ENCODE measurements around the gene NEDD4.
A peak's percentile ranks its signal among the peaks of the same experiment; 100 is the strongest.
"Not testable (repeated sequence)": the region's sequence is repeated elsewhere in the genome, so short reads cannot be mapped to it uniquely, and the experiment has no call there.

The NEDD4 gene

DNA sequence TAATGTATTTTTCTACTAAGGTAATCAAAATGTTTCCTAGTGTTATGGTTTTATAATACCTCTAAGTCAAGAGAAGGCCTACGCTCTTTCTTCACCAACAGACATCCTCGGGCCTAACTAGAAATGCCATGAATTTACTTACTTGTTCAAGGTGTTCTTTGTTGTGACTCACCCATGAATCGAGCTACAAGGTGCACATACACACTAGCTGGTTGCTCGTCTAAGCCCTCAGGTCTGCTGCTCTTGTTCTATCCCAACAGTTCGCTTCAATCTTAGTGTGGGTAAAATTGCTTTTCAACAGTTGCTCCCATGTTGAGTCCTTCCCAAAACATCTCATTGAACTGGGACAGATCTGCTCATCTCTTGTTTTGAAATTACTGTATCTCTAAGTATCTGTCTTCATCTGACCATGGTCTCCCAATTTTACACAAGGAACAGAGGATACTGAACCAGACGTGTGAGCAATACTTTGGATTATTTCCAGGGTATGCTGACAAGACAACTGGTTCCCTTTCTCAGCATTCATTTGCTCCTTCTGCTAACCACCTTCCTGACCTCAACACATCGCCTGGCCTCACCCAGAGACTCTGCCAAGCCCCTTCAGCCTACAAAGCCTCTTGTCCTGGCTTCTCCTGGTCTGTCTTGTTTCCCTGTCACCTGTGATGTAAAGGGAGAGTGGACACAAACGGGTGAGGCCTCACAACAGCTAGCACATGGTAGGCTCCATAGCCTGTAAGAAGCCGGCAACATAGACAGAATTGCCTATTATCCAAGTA lies 84.2 kb downstream of the NEDD4 start:
- no peak overlapping the region for H3K4me3 ChIP-seq (ENCODE audit: low read depth, low read length)
- DNase-seq (ENCODE audit: low read depth): peak; percentile 80

DNA sequence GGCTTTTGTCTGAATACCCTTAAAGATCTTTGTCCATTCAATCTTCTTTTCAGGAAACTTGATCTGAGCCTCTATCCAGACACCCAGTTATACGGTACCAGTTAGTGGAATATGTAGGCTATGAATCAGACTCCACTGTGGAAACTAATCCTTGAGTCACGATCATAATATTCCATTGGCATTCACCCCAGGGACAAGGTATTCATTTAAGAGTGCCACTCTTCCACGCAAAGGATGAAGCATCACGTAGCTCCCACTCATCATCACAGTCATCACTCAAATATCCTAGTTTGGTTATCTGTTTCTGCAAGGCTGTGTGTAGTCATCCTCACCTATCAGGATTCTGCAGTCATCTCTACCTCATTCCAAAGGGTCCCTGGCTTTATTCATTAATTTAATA lies 85.6 kb downstream of the NEDD4 start:
- DNase-seq (ENCODE audit: low read depth): peak; percentile 92
- H3K4me3 ChIP-seq (ENCODE audit: low read depth, low read length): no peak overlapping the region

DNA sequence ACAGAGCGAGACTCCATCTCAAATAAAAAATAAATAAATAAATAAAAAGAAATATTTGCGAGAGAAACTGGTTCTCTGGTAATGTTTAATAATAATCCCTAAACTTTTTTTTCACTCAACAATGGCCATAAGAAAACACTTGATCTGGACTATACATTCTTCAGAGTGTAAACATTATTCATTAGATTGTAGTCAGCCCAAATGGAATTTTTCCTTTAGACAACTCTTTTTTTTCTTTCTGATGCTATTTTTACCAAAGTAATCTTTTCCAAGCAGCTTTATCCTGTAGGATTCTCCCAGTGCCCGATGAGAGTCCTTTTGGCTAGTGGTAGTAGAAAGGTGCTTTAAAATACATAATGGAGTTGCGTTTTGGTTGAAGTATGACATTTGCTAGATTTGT lies 90.4 kb downstream of the NEDD4 start:
- no peak overlapping the region for H3K4me3 ChIP-seq (ENCODE audit: low read depth, low read length)
- DNase-seq (ENCODE audit: low read depth): no peak

DNA sequence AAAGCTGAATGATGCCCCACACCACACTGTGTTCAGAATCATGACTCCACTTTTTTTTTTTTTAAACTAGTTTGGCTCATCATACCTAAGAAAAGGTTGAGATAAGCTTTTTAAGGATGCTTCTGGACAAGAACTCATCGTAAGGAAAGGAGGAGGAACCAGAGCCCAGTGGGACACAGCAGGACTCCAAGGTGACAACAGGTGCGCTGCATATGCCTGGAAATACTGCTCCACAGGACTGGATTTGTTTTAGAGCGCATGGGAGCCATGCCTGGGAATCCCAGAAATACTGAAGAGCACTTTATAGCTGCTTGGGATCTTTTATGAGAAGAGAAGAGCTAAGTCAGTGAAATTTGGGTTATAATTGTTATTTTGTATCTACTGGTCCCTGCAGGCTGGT lies 93.4 kb downstream of the NEDD4 start:
- no peak overlapping the region for H3K4me3 ChIP-seq (ENCODE audit: low read depth, low read length)
- DNase-seq (ENCODE audit: low read depth): no peak

GRCh38 chr15:55899537-55899936 lies 93.9 kb downstream of the NEDD4 start:
- H3K4me3 ChIP-seq (ENCODE audit: low read depth, low read length): no peak overlapping the region
- DNase-seq (ENCODE audit: low read depth): no peak

- H3K4me3 ChIP-seq (ENCODE audit: low read depth, low read length): no peak overlapping the region
- no peak for DNase-seq (ENCODE audit: low read depth)
Measured at GRCh38 chr15:55897560-55898336, 95.7 kb downstream of the NEDD4 start.

DNA sequence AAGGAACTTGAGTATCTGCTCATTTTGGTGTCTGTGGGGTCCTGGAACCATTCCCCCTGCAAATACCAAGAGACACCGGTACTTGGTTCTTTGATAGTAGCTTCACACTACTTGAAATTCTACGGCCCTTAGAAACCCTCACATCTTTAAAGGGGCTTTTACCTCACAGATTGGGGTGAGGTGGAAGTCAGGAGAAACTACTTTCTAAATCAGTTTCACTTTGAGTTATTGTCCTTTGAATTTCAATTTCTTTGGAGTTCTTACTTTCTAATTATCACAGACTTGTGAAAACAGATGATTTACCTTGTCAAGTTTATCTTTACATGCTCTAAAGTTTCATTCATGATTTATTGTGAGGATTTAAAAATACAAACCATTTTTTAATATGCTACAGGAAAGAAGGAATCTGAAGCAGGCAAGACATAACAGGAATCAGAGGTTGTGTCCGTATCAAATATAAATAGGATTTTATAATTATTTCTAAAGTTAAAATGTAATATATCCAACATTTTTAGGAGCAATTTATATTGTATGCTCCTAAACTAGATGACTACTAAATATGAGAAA lies 98.9 kb downstream of the NEDD4 start:
- no peak overlapping the region for H3K4me3 ChIP-seq (ENCODE audit: low read depth, low read length)
- no peak for DNase-seq (ENCODE audit: low read depth)

DNA sequence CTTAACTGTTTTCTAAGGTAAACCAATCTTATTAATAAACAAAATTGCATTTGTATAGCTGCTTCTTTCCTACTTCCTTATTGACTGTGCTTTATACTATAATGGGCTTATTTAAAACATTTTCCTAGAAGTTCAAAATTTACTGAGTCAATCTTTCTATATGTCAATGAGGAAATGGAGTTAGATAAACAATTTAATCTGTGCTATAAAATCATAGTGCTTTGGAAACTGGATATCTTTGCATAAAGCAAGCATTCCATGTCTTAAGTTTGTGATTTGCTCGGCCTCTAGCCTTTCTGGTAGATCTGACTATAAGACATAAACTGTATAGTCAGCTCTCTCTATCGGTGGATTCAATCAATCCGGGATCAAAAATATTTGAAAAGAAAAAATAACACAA lies 99.6 kb downstream of the NEDD4 start:
- DNase-seq (ENCODE audit: low read depth): no peak
- no peak overlapping the region for H3K4me3 ChIP-seq (ENCODE audit: low read depth, low read length)

DNA sequence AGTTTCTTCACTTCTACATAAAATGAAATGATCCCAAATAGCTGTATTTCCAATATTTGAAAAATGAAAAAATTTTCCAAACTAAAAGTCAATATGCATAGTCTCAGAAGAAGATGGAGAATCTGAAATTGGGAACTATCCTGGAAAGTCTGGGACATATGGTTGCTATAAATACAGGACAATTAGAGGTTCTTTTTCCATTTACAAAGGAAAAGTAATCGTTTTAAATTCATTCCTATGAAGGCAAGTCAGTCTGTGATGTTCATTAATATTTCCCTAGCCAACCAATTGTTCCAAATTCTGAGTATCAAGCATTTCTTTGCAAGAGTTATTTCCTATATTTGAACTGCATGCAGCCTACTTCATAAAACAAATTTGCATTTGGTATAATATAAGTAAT lies 102.2 kb downstream of the NEDD4 start:
- no peak for DNase-seq (ENCODE audit: low read depth)
- H3K4me3 ChIP-seq (ENCODE audit: low read depth, low read length): no peak overlapping the region

GRCh38 chr15:55884223-55884622 lies 109.2 kb downstream of the NEDD4 start:
- H3K4me3 ChIP-seq (ENCODE audit: low read depth, low read length): no peak overlapping the region
- DNase-seq (ENCODE audit: low read depth): peak; percentile 1

DNA sequence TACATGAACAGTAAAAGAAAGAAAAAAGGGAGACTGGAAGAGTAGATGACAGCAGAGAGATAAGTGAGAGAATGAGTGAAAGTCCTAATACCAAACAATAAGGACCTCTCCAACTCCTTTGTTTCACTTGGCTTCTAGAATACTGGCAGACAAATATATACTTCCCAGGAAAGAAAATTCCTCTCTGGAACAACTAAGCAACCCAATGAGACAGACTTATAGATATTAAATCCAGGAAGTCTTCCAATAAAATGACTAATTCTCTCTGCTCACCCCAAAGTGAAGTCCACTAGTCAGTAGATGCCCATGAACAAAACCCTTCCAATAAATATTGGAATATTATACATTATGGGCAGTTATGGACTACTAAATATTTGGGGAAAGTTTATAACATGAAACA lies 114.2 kb downstream of the NEDD4 start:
- no peak overlapping the region for H3K4me3 ChIP-seq (ENCODE audit: low read depth, low read length)
- DNase-seq (ENCODE audit: low read depth): no peak

DNA sequence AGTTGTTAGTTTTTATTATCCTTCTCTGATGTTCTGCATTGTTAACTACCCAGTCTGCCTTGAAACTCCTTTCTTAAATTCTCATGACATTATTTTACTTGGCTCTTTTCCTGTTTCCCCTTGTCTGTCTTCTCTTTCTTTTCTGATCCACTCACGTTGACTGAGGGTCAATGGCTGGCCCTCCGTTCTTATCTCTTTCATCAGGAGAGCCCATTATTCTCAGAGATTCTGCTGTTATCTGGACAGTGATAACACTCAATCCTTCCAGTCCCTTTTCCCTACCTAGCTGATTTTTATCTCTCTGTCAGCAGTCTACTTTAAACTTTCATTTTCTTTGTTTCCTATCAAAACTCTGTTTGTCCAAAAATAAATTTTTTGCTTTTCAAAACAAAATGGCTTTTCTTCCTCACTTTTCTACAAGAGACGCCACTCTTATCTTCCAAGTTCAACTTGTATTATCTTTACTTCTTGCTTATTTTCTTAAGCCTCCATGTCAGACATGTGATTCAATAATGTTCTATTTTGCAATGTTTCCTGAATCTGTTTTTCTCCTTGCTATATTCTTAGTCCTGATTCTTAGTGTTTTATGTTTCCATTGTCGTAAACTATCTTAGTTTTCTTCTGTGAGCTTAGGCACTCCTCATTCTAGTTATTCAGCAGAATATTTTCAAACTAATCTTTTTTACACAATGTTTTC lies 120.2 kb downstream of the NEDD4 start:
- DNase-seq (ENCODE audit: low read depth): no peak
- no peak overlapping the region for H3K4me3 ChIP-seq (ENCODE audit: low read depth, low read length)

DNA sequence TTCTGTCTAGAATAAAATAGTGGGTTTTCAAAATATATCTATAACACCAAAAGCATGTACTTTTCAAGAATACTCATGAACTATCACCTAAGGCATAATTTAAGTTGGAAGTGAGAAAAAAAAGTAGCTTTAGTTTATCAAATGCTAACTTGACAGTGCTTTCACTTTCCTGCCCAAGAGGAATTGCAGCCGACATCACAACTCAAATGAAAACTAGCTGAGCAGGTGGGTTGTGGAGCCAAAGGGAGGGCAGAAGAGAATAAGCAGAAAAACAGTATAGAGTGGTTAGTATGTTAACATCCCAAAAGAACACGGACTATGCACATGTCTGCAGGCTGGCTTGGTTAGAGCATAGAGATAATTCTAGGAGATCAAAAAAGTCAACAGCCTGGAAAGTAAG lies 120.9 kb downstream of the NEDD4 start:
- DNase-seq (ENCODE audit: low read depth): no peak
- no peak overlapping the region for H3K4me3 ChIP-seq (ENCODE audit: low read depth, low read length)

GRCh38 chr15:55869660-55870059 lies 123.8 kb downstream of the NEDD4 start:
- DNase-seq (ENCODE audit: low read depth): no peak
- H3K4me3 ChIP-seq (ENCODE audit: low read depth, low read length): no peak overlapping the region

DNA sequence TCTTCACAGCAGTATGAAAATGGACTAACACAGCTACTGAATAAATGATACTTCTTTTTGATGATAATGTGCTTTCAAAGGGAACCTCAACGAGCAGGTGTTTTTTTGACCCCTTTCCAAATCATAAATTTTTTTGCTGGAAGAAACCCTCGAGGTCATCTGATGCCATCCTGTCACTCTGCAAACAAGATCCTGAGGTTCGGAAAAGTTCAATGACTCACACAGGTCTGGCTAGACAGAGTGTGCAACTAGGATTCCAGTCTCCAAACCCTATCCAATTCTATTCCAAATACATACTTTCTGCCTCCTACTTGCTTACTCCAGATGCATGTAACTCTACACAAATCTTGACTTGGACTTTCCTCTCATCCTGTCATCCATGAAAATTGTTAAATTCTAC lies 124.7 kb downstream of the NEDD4 start:
- H3K4me3 ChIP-seq (ENCODE audit: low read depth, low read length): no peak overlapping the region
- no peak for DNase-seq (ENCODE audit: low read depth)

- DNase-seq (ENCODE audit: low read depth): not testable (repeated sequence)
Measured at GRCh38 chr15:55868291-55868690, 125.1 kb downstream of the NEDD4 start.

DNA sequence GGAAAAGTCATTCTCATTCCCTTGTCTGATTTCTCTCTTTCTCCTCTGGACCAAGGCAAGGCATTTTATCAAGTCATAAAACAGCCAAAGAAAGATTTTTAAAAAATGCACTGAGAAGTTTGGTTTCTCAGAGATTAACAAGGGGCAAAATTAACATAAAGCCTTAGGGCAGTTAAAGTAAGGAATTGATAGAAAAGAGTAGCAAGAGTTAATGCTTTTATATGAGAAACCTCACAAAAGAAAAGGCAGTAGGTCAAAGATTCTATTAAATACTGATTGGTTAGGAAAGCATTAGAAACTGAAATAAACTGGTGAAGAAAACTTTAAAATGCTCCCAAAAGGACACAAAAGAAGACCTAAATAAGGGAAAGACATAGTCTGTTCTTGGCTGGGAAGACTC lies 129.5 kb downstream of the NEDD4 start:
- no peak overlapping the region for H3K4me3 ChIP-seq (ENCODE audit: low read depth, low read length)
- DNase-seq (ENCODE audit: low read depth): no peak

More at GRCh38 chr15:55868291-55868690, 125.1 kb downstream of the NEDD4 start:
- H3K4me3 ChIP-seq (ENCODE audit: low read depth, low read length): not testable (repeated sequence)

DNA sequence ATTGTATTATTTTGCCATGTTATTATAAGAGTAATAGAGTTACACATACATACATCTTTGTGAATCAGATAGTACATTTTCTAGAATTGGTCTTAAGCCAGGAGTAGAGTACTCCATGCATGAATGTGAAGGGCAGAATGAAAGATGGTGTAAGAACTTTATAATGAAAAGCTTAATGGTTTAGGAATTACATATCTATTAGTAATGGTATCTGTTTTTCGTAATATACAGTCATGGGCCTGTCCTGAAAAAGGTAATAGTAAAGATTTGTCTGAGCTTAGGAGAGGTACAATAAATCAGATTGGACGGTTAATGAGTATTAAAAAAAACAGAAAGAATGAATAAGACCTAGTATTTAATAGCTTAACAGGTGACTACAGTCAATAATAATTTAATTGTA lies 132.3 kb downstream of the NEDD4 start:
- H3K4me3 ChIP-seq (ENCODE audit: low read depth, low read length): no peak overlapping the region
- no peak for DNase-seq (ENCODE audit: low read depth)

GRCh38 chr15:55860468-55860867 lies 132.9 kb downstream of the NEDD4 start:
- no peak for DNase-seq (ENCODE audit: low read depth)
- no peak overlapping the region for H3K4me3 ChIP-seq (ENCODE audit: low read depth, low read length)

- no peak overlapping the region for H3K4me3 ChIP-seq (ENCODE audit: low read depth, low read length)
- no peak for DNase-seq (ENCODE audit: low read depth)
Measured at GRCh38 chr15:55859681-55860080, 133.7 kb downstream of the NEDD4 start.
